Skeletal muscle tissue (tissue), 4 donors: ENCODE measurements around the gene TNRC18. TPM values are rescaled to one million over a fixed set of nuclear protein-coding genes. Genes with fewer than 3 reads are reported as not detected.

Experiments used
- H3K27ac ChIP-seq: one replicate; pipeline ENCODE4 v1.7.0; 2013; ENCODE audit warnings: mild to moderate bottlenecking, low read depth, low read length, inconsistent platforms
- H3K27me3 ChIP-seq, 3 donors: one replicate each; pipeline ENCODE4 v1.7.0; 2013; ENCODE audit warnings: low read length in 3 of 3; ENCODE audit not compliant: control insufficient read depth in 3 of 3, insufficient read depth in 3 of 3
- H3K36me3 ChIP-seq, 3 donors: one replicate each; pipeline ENCODE4 v1.7.0; 2013; ENCODE audit warnings: low read length in 3 of 3; ENCODE audit not compliant: control insufficient read depth in 3 of 3, insufficient read depth in 3 of 3
- H3K4me1 ChIP-seq, 3 donors: one replicate each; pipeline ENCODE4 v1.7.0; 2013; ENCODE audit warnings: low read length in 3 of 3, mild to moderate bottlenecking in 3 of 3; ENCODE audit not compliant: control insufficient read depth in 3 of 3, insufficient read depth in 3 of 3
- H3K4me3 ChIP-seq, 3 donors: one replicate each; pipeline ENCODE4 v1.7.0; 2013; ENCODE audit warnings: low read length in 3 of 3
- H3K9ac ChIP-seq, 3 donors: one replicate each; pipeline ENCODE4 v1.7.0; 2013; ENCODE audit warnings: low read length in 3 of 3, mild to moderate bottlenecking in 3 of 3, moderate library complexity in 2 of 3, low read depth in 1 of 3
- H3K9me3 ChIP-seq, 3 donors: one replicate each; pipeline ENCODE4 v1.7.0; 2013; ENCODE audit warnings: low read length in 3 of 3; ENCODE audit not compliant: control insufficient read depth in 3 of 3
- total RNA-seq: library from RNA; depleted of rRNA; stranded (reverse); fragments of >200 nt; gene quantifications from one replicate; pipeline ENCODE4 v1.2.3, GENCODE V29; 2014
- donor health status: Osteomylitis.

TNRC18 gene
- total RNA-seq, 1 donor from 2014 or later: 25.6 TPM

GRCh38 chr7:5451391-5451790, 27.8 kb upstream of the TNRC18 start:
- no peak overlapping the region for H3K9ac ChIP-seq
- no peak overlapping the region for H3K4me3 ChIP-seq
- H3K27me3 ChIP-seq: no peaks in the 10 kb centered on the region
- H3K36me3 ChIP-seq: no peaks in the 10 kb centered on the region
- H3K9me3 ChIP-seq: no peaks in the 10 kb centered on the region
- no peak overlapping the region for H3K27ac ChIP-seq
- H3K4me1 ChIP-seq: no peaks in the 10 kb centered on the region

- no peak overlapping the region for H3K4me3 ChIP-seq
- H3K36me3 ChIP-seq: no peaks in the 10 kb centered on the region
- H3K9me3 ChIP-seq: no peaks in the 10 kb centered on the region
- H3K9ac ChIP-seq: no peak overlapping the region
- no peaks in the 10 kb centered on the region for H3K4me1 ChIP-seq
- no peak overlapping the region for H3K27ac ChIP-seq
- H3K27me3 ChIP-seq: no peaks in the 10 kb centered on the region
Observed at GRCh38 chr7:5450549-5451327, 27.1 kb upstream of the TNRC18 start.

GRCh38 chr7:5448378-5449037, 24.9 kb upstream of the TNRC18 start:
- H3K36me3 ChIP-seq: no peaks in the 10 kb centered on the region
- H3K4me1 ChIP-seq: peaks cover under 1 to 3% (median 2%) of the 10 kb centered on the region in 3 donors
- no peaks in the 10 kb centered on the region for H3K9me3 ChIP-seq
- no peak overlapping the region for H3K4me3 ChIP-seq
- H3K27me3 ChIP-seq: no peaks in the 10 kb centered on the region
- no peak overlapping the region for H3K9ac ChIP-seq
- H3K27ac ChIP-seq: no peak overlapping the region

DNA sequence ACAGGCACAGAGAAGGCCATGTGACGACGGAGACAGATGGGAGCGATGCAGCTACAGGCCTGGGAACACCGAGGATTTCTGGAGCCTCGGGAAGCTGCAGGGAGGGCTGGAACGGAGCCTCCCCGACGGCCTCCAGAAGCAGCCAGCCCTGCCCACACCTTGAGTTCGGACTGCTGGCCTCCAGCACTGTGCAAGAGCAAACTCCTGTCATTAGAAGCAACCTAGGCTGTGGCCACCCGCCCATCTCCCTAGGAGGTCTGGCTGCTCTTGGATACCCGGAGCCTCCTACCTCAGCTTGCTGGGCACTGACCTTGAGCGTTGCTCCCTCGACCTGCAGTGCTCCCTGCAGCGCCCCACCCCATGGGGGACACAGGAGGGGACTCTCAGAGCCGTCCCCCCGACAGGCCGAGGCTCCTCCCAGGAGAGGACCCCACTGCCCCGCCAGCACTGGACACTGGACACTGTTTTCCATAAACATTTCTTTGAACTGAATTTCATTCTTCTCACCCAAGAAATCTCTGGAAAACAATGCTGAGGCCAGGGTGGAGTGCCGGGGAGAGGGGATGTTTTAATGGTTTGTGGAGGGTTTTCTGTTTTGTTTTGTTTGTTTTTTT, 22.5 kb upstream of the TNRC18 start:
- no peaks in the 10 kb centered on the region for H3K27me3 ChIP-seq
- H3K9me3 ChIP-seq: no peaks in the 10 kb centered on the region
- H3K27ac ChIP-seq: no peak overlapping the region
- no peak overlapping the region for H3K4me3 ChIP-seq
- H3K9ac ChIP-seq: peak overlapping the region in 1 of 3 donors; percentile 8
- H3K36me3 ChIP-seq: no peaks in the 10 kb centered on the region
- H3K4me1 ChIP-seq: peaks cover 2 to 10% (median 5%) of the 10 kb centered on the region in 3 donors

GRCh38 chr7:5443678-5444077, 20.0 kb upstream of the TNRC18 start:
- no peaks in the 10 kb centered on the region for H3K9me3 ChIP-seq
- H3K4me1 ChIP-seq: peaks cover 2 to 10% (median 5%) of the 10 kb centered on the region in 3 donors
- H3K9ac ChIP-seq: peak overlapping the region in 1 of 3 donors; percentile 25
- H3K27me3 ChIP-seq: no peaks in the 10 kb centered on the region
- H3K27ac ChIP-seq: no peak overlapping the region
- H3K36me3 ChIP-seq: no peaks in the 10 kb centered on the region
- no peak overlapping the region for H3K4me3 ChIP-seq

GRCh38 chr7:5442757-5443305, 19.2 kb upstream of the TNRC18 start:
- Histone ChIP-seq H3K27ac (no peak overlapping the region), H3K27me3 (no peaks in the 10 kb centered on the region), H3K36me3 (no peaks in the 10 kb centered on the region), H3K9ac (peak overlapping the region in 1 of 3 donors; percentile 16), H3K4me1 (peaks cover 2 to 16% (median 11%) of the 10 kb centered on the region in 3 donors), H3K9me3 (no peaks in the 10 kb centered on the region), H3K4me3 (no peak overlapping the region)

- no peaks in the 10 kb centered on the region for H3K9me3 ChIP-seq
- no peaks in the 10 kb centered on the region for H3K27me3 ChIP-seq
- H3K27ac ChIP-seq: no peak overlapping the region
- H3K36me3 ChIP-seq: peaks cover 0 to 3% (median 0%) of the 10 kb centered on the region in 3 donors
- H3K4me1 ChIP-seq: peaks cover 2 to 16% (median 14%) of the 10 kb centered on the region in 3 donors
- no peak overlapping the region for H3K4me3 ChIP-seq
- no peak overlapping the region for H3K9ac ChIP-seq
Observed at GRCh38 chr7:5441840-5442503, 18.3 kb upstream of the TNRC18 start.

DNA sequence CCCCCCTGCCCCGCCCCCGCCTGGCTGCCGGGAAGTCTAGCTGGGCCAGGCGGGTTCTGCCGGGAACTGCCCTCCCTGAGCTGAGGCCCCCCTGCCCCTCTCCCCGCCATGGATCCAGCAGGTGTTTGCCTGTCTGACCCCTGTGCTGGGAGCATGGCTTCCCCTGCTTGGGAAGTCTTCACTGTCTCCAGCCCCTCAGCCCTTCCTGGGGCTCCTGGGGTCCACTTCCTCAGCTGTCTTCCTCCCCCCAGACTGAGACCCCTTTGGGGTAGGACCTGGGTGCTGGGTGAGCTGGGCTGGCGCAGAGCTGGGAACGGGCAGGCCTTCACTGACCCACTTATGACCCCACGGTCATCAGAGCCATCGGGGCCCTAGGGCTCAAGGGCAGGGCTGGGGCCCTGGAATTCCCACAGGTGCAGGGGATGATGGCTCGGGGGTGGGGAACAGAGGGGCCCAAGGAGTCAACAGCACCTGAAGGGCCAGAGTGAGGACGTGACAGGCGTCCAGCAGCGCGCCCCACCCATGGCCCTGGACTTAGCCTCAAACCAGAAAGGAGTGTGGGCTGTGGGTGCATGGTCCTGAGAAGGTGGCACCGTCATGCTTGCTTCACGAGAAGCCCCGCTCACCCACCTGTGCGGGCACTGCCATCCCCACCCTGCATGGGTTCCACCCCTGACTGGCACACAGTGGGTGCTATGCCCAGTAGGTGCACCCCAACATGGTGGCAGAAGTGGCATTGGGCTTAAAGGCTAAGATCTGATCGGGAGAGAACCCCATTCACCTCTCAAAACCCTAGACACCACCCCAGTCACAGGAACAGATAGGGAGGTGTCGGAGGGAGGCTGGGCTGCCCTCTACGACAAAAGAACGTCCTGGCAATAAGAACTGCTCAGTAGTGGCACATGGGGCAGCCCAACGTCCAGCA, 16.2 kb upstream of the TNRC18 start:
- H3K27me3 ChIP-seq: no peaks in the 10 kb centered on the region
- H3K4me1 ChIP-seq: peaks cover 2 to 16% (median 14%) of the 10 kb centered on the region in 3 donors
- H3K36me3 ChIP-seq: peaks cover 0 to 3% (median 0%) of the 10 kb centered on the region in 3 donors
- H3K9ac ChIP-seq: no peak overlapping the region
- no peak overlapping the region for H3K4me3 ChIP-seq
- H3K9me3 ChIP-seq: no peaks in the 10 kb centered on the region
- no peak overlapping the region for H3K27ac ChIP-seq

GRCh38 chr7:5439209-5439571, 15.6 kb upstream of the TNRC18 start:
- no peaks in the 10 kb centered on the region for H3K9me3 ChIP-seq
- no peak overlapping the region for H3K4me3 ChIP-seq
- peaks cover 0 to 3% (median 0%) of the 10 kb centered on the region in 3 donors for H3K36me3 ChIP-seq
- no peaks in the 10 kb centered on the region for H3K27me3 ChIP-seq
- H3K9ac ChIP-seq: no peak overlapping the region
- H3K4me1 ChIP-seq: peaks cover 2 to 16% (median 14%) of the 10 kb centered on the region in 3 donors
- H3K27ac ChIP-seq: no peak overlapping the region
